ENCODE data around the gene BAK1.

The BAK1 gene

GRCh38 chr6:33584700-33585402, 4.8 kb upstream of the BAK1 start:
- TF ChIP-seq, protein P1, sequence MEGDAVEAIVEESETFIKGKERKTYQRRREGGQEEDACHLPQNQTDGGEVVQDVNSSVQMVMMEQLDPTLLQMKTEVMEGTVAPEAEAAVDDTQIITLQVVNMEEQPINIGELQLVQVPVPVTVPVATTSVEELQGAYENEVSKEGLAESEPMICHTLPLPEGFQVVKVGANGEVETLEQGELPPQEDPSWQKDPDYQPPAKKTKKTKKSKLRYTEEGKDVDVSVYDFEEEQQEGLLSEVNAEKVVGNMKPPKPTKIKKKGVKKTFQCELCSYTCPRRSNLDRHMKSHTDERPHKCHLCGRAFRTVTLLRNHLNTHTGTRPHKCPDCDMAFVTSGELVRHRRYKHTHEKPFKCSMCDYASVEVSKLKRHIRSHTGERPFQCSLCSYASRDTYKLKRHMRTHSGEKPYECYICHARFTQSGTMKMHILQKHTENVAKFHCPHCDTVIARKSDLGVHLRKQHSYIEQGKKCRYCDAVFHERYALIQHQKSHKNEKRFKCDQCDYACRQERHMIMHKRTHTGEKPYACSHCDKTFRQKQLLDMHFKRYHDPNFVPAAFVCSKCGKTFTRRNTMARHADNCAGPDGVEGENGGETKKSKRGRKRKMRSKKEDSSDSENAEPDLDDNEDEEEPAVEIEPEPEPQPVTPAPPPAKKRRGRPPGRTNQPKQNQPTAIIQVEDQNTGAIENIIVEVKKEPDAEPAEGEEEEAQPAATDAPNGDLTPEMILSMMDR (IDR thresholded peaks at IDR 0.05; ENCODE audit: insufficient read depth, low read length, poor library complexity, severe bottlenecking): no peak
- Histone ChIP-seq H3K27me3 (replicated peaks; ENCODE audit: control insufficient read depth, insufficient read depth, low read length) (no peaks in the 10 kb centered on the region), H3K4me3 (replicated peaks; ENCODE audit: low read depth, low read length) (peak overlapping the region; percentile 31; the same call in 1 of the 2 replicates), H3K36me3 (ENCODE audit: control insufficient read depth, insufficient read depth, low read length) (no peaks in the 10 kb centered on the region)
- DNase-seq (ENCODE audit: extremely low read depth, insufficient read length): no peak

DNA sequence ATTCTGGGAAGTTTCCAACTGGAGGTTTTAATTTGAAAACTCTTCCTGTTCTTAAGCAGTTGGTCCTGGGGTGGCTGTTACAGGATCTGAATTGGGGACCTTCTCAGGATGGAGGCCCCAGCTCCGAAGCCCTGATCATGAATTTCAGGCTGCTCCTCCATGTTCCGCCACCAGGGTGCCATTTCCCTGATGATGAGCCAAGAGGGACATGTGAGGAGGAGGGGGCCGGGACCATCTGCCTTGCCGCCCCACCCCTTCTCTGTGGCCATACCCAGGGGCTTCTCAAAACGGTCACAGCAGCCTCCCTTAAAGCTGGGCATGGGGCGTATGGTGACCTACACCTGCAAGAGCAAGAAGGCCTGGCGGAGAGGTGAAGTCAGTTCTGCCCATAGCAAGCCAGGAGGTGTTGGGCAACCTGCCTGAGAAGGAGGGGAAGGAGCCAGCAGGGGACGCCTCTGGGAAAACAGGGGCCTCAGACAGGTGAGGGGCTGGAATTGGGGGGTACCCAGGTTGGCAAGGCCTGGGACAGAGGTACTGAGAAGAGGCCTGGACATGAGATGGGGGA, 3.6 kb upstream of the BAK1 start:
- Histone ChIP-seq H3K36me3 (ENCODE audit: control insufficient read depth, insufficient read depth, low read length) (no peaks in the 10 kb centered on the region), H3K4me3 (replicated peaks; ENCODE audit: low read depth, low read length) (no peak overlapping the region), H3K27me3 (replicated peaks; ENCODE audit: control insufficient read depth, insufficient read depth, low read length) (no peaks in the 10 kb centered on the region)
- TF ChIP-seq, protein P1 (IDR thresholded peaks at IDR 0.05; ENCODE audit: insufficient read depth, low read length, poor library complexity, severe bottlenecking): peak; percentile 24
- no peak for DNase-seq (ENCODE audit: extremely low read depth, insufficient read length)

DNA sequence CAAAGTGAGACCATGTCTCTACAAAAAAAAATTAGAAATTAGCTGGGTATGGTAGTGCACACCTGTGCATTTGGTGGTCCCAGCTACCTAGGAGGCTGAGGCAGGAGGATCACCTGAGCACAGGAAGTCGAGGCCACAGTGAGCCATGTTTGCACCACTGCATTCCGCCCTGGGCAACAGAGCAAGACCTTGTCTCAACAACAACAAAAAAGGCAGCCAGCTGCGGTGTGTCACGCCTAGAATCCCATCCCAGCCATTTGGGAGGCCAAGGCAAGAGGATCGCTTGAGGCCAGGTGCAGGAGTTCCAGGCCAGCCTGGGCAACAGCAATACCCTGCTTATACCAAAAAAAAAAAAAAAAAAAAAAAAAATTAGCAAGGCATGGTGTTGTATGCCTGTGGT, 1.1 kb upstream of the BAK1 start:
- no peak for DNase-seq (ENCODE audit: extremely low read depth, insufficient read length)
- no peaks in the 10 kb centered on the region for H3K27me3 ChIP-seq (replicated peaks; ENCODE audit: control insufficient read depth, insufficient read depth, low read length)
- H3K4me3 ChIP-seq (replicated peaks; ENCODE audit: low read depth, low read length): no peak overlapping the region
- TF ChIP-seq, protein P1 (IDR thresholded peaks at IDR 0.05; ENCODE audit: insufficient read depth, low read length, poor library complexity, severe bottlenecking): no peak
- peaks cover 14% of the 10 kb centered on the region for H3K36me3 ChIP-seq (ENCODE audit: control insufficient read depth, insufficient read depth, low read length)

GRCh38 chr6:33578588-33579011, 1.5 kb downstream of the BAK1 start:
- peak overlapping the region; percentile 98 for H3K4me3 ChIP-seq (replicated peaks; ENCODE audit: low read depth, low read length)
- H3K36me3 ChIP-seq (ENCODE audit: control insufficient read depth, insufficient read depth, low read length): peaks cover 32% of the 10 kb centered on the region
- peak; percentile 59 for DNase-seq (ENCODE audit: extremely low read depth, insufficient read length)
- no peaks in the 10 kb centered on the region for H3K27me3 ChIP-seq (replicated peaks; ENCODE audit: control insufficient read depth, insufficient read depth, low read length)
- TF ChIP-seq, protein P1 (IDR thresholded peaks at IDR 0.05; ENCODE audit: insufficient read depth, low read length, poor library complexity, severe bottlenecking): no peak

DNA sequence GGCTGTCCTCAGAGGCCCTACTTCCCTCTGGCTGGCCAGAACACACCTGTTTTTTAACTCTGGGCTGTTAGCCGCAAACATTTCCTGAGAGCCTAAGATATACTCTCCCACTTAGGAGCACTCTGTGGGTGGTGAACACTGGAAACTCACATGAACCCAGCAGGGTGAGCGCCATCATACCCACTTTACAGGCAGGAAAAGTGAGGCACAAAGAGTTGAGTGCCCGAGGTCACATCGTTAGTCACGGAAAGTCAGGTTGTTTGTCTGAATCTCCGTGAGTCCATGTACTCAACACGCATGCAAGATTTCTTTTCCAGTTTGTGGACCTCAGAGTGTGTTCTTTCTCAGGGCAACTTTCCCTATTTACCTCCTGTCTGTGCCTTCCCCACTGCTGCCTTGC, 1.9 kb downstream of the BAK1 start:
- TF ChIP-seq, protein P1 (IDR thresholded peaks at IDR 0.05; ENCODE audit: insufficient read depth, low read length, poor library complexity, severe bottlenecking): no peak

More for the DNA sequence above, 1.9 kb downstream of the BAK1 start:
- no peak for DNase-seq (ENCODE audit: extremely low read depth, insufficient read length)
- Histone ChIP-seq H3K4me3 (replicated peaks; ENCODE audit: low read depth, low read length) (peak overlapping the region; percentile 98), H3K36me3 (ENCODE audit: control insufficient read depth, insufficient read depth, low read length) (peaks cover 34% of the 10 kb centered on the region), H3K27me3 (replicated peaks; ENCODE audit: control insufficient read depth, insufficient read depth, low read length) (no peaks in the 10 kb centered on the region)
